HG03280 (cell line): Measurements from ENCODE around the gene SOBP.

Experiments used
- ATAC-seq: cut with Tn5 transposase; IDR thresholded peaks from one replicate; pipeline ENCODE4 v1.9.1; 2021; ENCODE audit warnings: mild to moderate bottlenecking, moderate library complexity; ENCODE audit not compliant: unreplicated experiment

SOBP gene

DNA sequence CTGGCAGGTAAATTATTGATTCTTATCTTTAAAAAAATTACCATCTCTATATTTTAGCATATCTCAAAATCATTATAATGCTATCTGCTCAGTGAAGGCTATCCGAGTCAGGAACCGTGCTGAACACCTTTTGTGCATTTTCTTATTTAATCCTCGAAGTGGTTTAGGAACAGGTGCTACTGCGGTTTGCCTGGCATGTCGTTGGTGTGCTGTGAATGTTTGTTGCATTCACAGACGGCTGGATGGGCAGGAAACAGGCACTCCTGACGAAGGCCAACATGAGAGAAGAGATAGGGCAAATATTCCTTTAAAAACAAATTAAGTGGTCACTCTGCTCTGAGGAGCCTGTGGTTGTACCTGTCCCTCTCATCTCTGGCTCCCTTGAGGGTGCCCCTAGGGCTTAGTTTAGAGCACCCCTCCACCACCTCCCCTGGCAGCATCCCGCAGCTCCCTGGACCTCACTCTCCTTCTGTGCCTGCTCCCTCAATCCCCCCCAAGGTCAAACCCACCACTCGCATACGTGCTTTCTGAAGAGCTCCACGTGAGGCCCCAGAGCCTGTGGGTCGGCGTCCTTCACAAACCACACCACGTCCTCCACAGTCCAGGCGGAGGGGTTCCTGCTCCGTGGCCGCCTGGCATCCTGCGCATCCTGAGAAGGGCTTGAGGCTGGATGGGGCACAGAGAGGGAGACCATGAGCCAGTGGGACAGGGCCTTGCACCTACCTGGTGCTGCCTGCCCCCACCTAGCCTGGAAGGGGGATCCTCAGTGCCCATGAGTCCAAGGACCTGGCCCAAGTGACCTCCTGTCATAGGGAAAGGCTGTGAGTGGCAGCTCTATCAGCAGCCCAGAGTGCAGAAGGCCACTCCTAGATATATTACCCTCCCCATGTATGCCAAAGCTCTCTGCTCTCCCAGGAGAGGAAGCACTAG is 217.7 kb downstream of the SOBP start:
- no peak for ATAC-seq

DNA sequence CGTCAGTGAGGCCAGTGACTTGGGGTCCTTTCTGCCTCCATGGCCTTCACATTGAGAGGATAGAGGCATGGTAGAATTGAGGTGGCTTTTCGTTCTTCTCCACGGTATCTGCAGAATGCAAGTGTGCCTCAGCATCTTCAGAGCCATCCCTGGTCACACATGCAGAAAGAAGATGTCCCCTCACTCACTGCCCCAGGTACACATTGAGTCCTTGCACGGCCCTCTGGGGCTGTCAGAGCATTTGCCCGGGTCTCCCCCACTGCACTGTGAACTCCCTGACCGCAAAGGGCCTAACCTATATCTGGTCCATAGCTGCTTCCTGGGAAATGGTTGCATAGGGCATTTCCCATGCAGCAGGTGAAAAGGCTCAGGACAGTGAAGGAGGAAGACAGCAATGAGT is 218.5 kb downstream of the SOBP start:
- no peak for ATAC-seq

DNA sequence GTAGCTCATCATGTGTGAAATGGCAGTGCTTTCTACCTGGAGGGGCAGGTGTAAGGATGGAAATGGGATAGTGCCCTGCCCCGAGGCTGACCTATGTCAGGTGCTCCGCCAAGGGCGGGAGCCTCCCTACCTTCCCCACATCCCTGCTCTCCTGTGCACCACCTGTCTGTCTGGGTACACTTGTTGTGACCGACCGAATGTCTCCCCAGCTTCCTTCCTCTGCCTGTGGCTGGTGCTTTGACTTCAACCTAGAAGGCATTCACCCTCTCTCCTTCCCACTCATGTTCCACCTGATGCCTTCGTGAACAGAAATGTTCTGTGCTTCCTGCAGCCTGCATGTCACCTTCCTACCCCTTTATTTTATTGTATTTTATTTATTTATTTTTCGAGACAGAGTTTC is 219.4 kb downstream of the SOBP start:
- no peak for ATAC-seq
